ENCODE data around the gene CDH12.
"Not testable (repeated sequence)": the region's sequence is repeated elsewhere in the genome, so short reads cannot be mapped to it uniquely, and the experiment has no call there.

Gene CDH12

DNA sequence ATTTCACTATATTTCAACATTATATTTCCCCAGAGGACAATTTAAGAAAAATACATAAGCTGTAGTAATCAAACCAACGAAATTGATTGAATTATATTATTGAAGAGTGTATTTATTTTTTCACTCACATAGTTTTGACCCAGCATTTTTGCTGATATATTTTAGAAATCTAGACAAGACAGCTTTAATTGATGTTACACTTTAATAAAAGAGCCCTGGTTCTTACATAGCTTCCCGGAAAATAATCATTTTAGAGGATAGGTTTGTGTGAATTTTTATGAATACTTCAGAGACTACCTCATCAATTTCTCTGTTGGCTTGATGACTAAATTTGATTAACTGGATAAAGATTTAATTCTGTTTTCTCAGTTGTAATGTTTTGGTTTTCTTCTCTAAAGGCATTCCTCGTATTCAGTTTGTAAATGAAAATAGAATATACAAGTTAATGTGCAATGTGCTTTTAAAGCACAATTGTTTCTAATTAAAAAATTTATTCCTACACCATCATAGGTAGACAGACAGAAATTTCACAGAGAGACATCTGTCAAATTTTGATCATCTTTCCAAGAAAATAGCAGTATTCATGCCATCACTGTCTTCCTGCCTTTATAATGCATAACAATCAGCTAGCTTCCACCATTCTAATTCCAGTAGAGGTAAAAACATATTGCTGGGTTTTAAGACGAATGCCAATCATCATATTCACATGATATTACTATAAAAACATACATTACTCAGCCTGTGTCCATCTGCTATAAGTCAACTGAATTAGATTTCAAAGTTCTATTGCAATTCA is 441.4 kb downstream of the CDH12 start:
- DNase-seq = no peak

GRCh38 chr5:22391956-22392355 is 461.2 kb downstream of the CDH12 start:
- DNase-seq = no peak

- DNase-seq = no peak
Observed at GRCh38 chr5:22390888-22391287, 462.3 kb downstream of the CDH12 start.

DNA sequence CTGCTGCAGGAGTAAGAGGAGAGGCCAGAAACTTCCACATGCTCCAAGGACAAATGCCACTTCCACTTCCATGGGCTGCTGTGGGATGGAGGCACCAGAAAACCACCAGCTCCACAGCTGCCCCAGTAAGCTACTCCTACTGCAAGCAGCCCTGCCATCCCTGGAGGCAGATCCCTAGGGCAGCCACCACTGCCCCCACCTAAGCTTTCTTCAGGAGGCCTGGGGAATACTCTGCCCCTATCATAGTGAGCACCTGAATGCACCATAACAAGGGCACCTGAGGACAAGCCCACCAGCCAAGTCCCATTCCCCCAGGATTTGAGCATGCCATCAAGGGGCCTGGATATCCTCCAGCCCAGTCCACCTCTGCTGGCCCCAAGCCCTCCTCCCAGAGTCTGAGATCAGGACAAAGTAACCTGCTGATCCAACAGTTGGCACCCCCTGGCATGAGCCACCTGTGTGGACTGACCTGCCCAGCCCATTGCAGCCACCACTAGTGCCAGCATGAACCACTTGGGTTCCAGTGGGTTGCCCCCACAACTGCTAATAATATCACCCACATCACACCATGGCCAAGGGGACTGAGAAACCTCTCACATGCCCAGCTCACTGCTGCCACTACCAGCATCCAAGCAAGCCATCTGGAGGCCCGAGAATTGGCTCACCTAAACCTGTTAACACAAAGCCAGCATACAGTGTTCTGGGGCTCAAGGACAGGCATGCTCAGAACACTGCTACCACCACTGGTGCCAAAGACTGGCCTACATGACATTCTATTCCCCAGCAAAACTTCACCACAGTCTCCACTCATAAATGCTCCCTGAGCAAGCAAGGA is 480.1 kb downstream of the CDH12 start:
- no peak for DNase-seq

- no peak for DNase-seq
Observed at GRCh38 chr5:22372376-22372775, 480.8 kb downstream of the CDH12 start.

DNA sequence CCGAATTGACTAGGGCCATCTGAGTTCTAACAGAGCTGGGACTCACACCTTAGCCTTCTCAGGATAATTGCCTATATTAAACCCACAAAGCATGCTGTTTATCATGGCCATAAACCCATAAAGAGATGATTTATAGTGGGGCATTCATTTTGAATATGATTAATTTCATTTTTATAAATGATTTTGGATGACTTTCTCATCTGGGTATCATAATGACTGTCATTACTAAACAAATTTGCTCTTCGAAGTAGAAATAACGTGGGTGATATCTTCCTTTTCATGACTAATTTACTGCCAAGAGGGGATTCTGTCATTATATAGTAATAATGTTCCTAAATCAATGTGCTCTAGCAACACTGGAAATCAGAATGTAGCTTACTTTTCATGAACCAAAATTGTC is 498.2 kb downstream of the CDH12 start:
- DNase-seq = no peak

DNA sequence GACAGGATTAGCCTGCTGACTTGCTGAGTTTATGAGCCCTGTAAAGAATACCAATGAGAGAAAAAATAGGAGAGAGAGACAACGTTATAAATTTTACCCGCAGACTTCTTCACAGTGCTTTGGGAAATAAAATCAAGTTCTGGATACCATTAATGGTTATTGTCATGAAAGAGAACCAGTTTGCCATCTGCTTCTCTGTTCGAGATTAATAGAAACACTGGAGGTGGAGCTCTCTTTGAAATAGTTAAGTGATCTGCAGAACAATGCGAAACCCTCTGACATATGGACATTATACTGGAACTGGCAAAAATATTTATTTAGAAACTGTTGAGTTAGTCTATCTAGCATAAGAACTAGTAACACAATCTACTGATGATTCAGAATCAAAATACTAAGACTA is 500.7 kb downstream of the CDH12 start:
- DNase-seq = no peak

DNA sequence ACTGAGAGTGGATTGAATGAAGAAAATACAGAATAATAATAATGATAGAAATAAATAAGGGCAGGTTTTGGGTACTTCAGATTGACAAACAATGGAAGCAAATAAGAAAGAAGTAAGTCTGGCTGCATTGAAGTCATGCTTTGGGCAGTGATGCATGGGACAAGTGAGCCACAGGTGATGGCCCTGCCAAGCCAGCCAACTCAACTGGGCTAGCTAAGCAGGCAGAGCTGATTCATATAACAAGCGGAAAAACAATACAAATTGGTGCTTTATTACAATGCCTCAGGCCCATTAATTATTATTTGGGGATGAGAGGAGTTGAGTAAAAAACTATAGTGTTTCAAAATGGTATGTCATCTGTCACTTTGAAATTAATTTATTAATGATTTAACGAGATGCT is 502.0 kb downstream of the CDH12 start:
- DNase-seq = no peak

GRCh38 chr5:22348027-22348426 is 505.1 kb downstream of the CDH12 start:
- DNase-seq = no peak

GRCh38 chr5:22344000-22344399 is 509.1 kb downstream of the CDH12 start:
- no peak for DNase-seq

DNA sequence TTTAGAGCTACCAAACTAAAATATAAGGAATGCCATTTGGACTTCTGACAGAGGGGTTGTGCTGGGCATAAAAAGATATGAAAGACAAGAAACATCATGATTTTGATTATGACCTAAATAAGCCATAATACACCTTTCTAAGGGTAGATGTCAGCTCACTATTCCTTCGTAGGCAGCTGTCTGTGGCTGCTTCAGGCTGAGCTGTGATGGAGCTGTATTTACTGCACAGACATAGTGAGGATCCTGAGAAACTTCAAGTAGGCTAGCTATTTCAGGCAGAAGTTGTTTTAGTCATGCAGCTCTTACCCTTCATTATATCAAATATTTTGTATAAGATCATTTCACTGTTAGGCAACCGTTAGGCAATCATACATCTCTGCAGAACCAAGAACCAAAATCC is 511.7 kb downstream of the CDH12 start:
- no peak for DNase-seq

DNA sequence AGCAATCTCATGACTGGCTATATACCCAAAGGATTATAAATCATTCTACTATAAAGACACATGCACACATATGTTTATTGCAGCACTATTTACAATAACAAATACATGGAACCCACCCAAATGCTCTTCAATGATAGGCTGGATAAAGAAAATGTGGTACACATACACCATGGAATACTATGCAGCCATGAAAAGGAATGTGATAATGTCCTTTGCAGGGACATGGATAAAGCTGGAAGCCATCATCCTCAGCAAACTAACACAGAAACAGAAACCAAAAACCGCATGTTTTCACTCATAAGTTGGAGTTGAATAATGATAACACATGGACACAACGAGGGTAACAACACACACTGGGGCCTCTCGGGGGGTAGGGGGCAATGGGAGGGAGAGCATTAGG is 520.2 kb downstream of the CDH12 start:
- DNase-seq = not testable (repeated sequence)

- DNase-seq = no peak
Observed at GRCh38 chr5:22329683-22330082, 523.5 kb downstream of the CDH12 start.

- no peak for DNase-seq
Observed at GRCh38 chr5:22319798-22320197, 533.3 kb downstream of the CDH12 start.

GRCh38 chr5:22316294-22316693 is 536.9 kb downstream of the CDH12 start:
- DNase-seq = no peak

DNA sequence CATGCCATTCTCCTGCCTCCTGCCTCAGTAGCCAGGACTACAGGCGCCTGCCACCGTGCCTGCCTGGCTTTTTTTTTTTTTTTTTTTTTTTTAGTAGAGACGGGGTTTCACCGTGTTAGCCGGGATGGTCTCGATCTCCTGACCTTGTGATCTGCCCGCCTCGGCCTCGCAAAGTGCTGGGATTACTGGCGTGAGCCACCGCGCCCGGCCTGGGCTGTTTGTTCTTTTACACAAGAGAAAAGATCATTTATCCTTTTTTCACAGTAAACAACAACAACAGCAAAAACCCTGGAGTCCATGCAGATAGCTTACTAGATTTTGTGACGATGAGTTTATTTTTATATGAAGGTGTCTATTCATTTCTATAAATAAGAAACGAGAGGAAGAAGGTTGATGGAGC is 538.1 kb downstream of the CDH12 start:
- not testable (repeated sequence) for DNase-seq

GRCh38 chr5:22314548-22314947 is 538.6 kb downstream of the CDH12 start:
- DNase-seq = no peak

GRCh38 chr5:22306011-22306410 is 547.1 kb downstream of the CDH12 start:
- DNase-seq = no peak

DNA sequence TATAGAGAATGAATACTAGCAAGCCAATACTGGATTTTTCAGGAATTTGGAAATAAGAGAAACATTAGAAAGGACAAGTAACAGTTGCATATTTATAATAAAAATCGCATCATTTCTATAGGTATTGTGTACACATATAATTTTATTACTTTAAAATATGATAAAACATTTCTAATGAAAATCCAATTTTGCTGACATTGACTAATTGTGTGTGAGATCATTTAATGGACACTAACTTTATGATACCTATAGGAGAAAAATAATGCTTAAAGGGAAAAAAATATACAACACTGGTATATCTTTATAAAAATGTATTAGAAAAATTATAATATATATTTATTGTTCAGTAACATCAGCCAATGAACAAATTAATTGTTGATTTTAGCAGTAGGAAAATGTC is 557.3 kb downstream of the CDH12 start:
- DNase-seq = no peak

DNA sequence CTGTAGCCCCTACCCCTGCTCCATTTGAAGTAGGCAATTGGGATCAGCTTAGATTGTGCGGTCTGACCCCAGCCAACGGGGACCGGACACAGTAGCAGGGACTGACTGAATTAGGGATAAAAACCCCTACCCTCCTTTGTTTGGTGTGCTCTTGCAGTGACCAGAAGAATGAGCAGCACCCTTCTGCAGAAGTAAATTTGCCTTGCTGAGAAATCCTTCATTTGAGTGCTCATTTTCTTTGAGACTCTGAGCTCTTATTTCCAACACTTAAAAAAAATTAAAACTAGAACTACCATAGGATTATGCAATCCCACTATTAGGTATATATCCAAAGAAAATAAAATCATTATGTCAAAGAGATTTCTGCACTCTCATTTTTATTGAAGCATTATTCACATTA is 560.0 kb downstream of the CDH12 start:
- no peak for DNase-seq

GRCh38 chr5:22278164-22278563 is 575.0 kb downstream of the CDH12 start:
- DNase-seq = no peak

- DNase-seq = no peak
Observed at GRCh38 chr5:22277006-22277405, 576.1 kb downstream of the CDH12 start.

DNA sequence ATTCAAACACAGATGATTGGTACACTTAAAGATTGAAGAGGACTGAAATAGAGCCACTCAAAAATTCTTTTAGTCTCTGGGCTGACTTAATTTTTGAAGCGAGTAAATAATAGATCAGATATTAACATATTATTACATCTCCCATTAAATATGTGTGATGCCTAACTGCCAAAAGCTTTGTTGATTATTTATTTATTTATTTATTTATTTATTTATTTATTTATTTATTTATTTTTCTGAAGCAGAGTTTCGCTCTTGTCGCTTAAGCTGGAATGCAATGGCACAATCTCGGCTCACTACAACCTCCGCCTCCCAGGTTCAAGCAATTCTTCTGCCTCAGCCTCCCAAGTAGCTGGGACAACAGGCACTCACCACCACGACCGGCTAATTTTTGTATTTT is 587.3 kb downstream of the CDH12 start:
- not testable (repeated sequence) for DNase-seq

GRCh38 chr5:22258139-22258538 is 595.0 kb downstream of the CDH12 start:
- DNase-seq = no peak

All from DMS79 treated with DMSO at 0.1 percent for 48 hours (cell line).